GM23338 (cell line): ENCODE data around the gene PPP1R9A. TPM values are rescaled to one million over a fixed set of nuclear protein-coding genes. Genes with fewer than 3 reads are reported as not detected.

ENCODE experiments used
- ATAC-seq: fragments of 200-7000 bp; cut with Tn5 transposase; 3 replicates; pipeline ENCODE4 v1.9.1; 2020
- DNase-seq: peaks from one replicate; pipeline ENCODE4 v3.0.0-alpha.2; 2015; ENCODE audit warnings: low spot score
- H2AFZ ChIP-seq: fragments of 200-600 bp; sonication (generic); 2 replicates; pipeline ENCODE4 v1.8.0; 2016; ENCODE audit warnings: antibody characterized with exemption, mild to moderate bottlenecking, moderate library complexity
- H3F3A ChIP-seq: fragments of 200-600 bp; sonication (generic); replicated peaks from 2 replicates; pipeline ENCODE4 v1.8.0; 2017; ENCODE audit warnings: antibody characterized with exemption, mixed run types, low read depth
- H3K27ac ChIP-seq: fragments of 200-600 bp; sonication (generic); 2 replicates; pipeline ENCODE4 v1.6.1; 2016; ENCODE audit warnings: low read depth
- H3K27me3 ChIP-seq: fragments of 200-600 bp; sonication (generic); 2 replicates; pipeline ENCODE4 v1.8.0; 2016; ENCODE audit warnings: mild to moderate bottlenecking, mixed run types, moderate library complexity; ENCODE audit not compliant: insufficient read depth
- H3K36me3 ChIP-seq: fragments of 200-600 bp; sonication (generic); 2 replicates; pipeline ENCODE4 v1.8.0; 2016; ENCODE audit warnings: mild to moderate bottlenecking; ENCODE audit not compliant: insufficient read depth
- H3K4me1 ChIP-seq: fragments of 200-600 bp; sonication (generic); 2 replicates; pipeline ENCODE4 v1.8.0; 2016; ENCODE audit warnings: mild to moderate bottlenecking, moderate library complexity; ENCODE audit not compliant: insufficient read depth
- H3K4me2 ChIP-seq: fragments of 200-600 bp; sonication (generic); 2 replicates; pipeline ENCODE4 v1.7.1; 2017; ENCODE audit warnings: mixed run types
- H3K4me3 ChIP-seq: fragments of 200-600 bp; sonication (generic); 2 replicates; pipeline ENCODE4 v1.6.1; 2016; ENCODE audit warnings: mixed run types
- H3K79me2 ChIP-seq: fragments of 200-600 bp; sonication (generic); replicated peaks from 2 replicates; pipeline ENCODE4 v1.8.0; 2017; ENCODE audit warnings: mild to moderate bottlenecking; ENCODE audit not compliant: insufficient read depth
- H3K9me2 ChIP-seq: fragments of 200-600 bp; sonication (generic); 2 replicates; pipeline ENCODE4 v1.8.0; 2017; ENCODE audit not compliant: insufficient read depth
- H4K20me1 ChIP-seq: fragments of 200-600 bp; sonication (generic); replicated peaks from 2 replicates; pipeline ENCODE4 v1.8.0; 2017; ENCODE audit warnings: mild to moderate bottlenecking; ENCODE audit not compliant: insufficient read depth
- H3K27ac Mint-ChIP-seq: 2 replicates; pipeline ENCODE4 v1.8.0; 2020; ENCODE audit warnings: inconsistent platforms, mild to moderate bottlenecking, moderate library complexity, mixed read lengths
- H3K27me3 Mint-ChIP-seq: 3 replicates; pipeline ENCODE4 v1.8.0; 2022; ENCODE audit warnings: low read depth, mild to moderate bottlenecking, moderate library complexity, mixed read lengths, inconsistent platforms; ENCODE audit not compliant: insufficient read depth, poor library complexity
- H3K36me3 Mint-ChIP-seq: 3 replicates; pipeline ENCODE4 v1.8.0; 2021; ENCODE audit warnings: low read depth, mild to moderate bottlenecking, inconsistent platforms, moderate library complexity, mixed read lengths
- H3K4me1 Mint-ChIP-seq: 3 replicates; pipeline ENCODE4 v1.8.0; 2020; ENCODE audit warnings: mild to moderate bottlenecking, inconsistent platforms, mixed read lengths
- H3K4me3 Mint-ChIP-seq: 3 replicates; pipeline ENCODE4 v1.8.0; 2021; ENCODE audit warnings: moderate library complexity, mild to moderate bottlenecking, inconsistent platforms, mixed read lengths
- H3K9me3 Mint-ChIP-seq: 3 replicates; pipeline ENCODE4 v1.8.0; 2020; ENCODE audit warnings: moderate library complexity, mild to moderate bottlenecking, inconsistent platforms, mixed read lengths
- CREB1 ChIP-seq: fragments of 250-450 bp; sonication (Bioruptor Pico); IDR thresholded peaks from 2 replicates; pipeline ENCODE4 v1.5.0; 2020; ENCODE audit warnings: low read depth, mild to moderate bottlenecking, moderate library complexity
- EZH2 ChIP-seq: fragments of 200-600 bp; sonication (generic); IDR thresholded peaks from one replicate; pipeline ENCODE4 v1.8.0; 2017; ENCODE audit warnings: antibody characterized with exemption, mild to moderate bottlenecking, low read depth; ENCODE audit not compliant: unreplicated experiment
- EZH2phosphoT487 ChIP-seq: fragments of 200-600 bp; sonication (generic); IDR thresholded peaks from one replicate; pipeline ENCODE4 v1.8.1; 2018; ENCODE audit warnings: antibody characterized with exemption; ENCODE audit not compliant: unreplicated experiment
- JUNB ChIP-seq: IDR thresholded peaks from one replicate; pipeline ENCODE4 v1.6.1; 2016; ENCODE audit warnings: antibody characterized with exemption; ENCODE audit not compliant: unreplicated experiment
- NANOG ChIP-seq: IDR thresholded peaks from 2 replicates; pipeline ENCODE4 v1.6.1; 2016; ENCODE audit warnings: antibody characterized with exemption, borderline replicate concordance
- POLR2AphosphoS5 ChIP-seq: IDR thresholded peaks from 2 replicates; pipeline ENCODE4 v1.6.1; 2016; ENCODE audit warnings: antibody characterized with exemption, low read depth
- STAT1 ChIP-seq: IDR thresholded peaks from one replicate; pipeline ENCODE4 v1.6.1; 2016; ENCODE audit warnings: antibody characterized with exemption; ENCODE audit not compliant: unreplicated experiment
- ZNF114 ChIP-seq: fragments of 250-450 bp; sonication (Bioruptor Pico); IDR thresholded peaks from 2 replicates; pipeline ENCODE4 v1.5.0; 2020; ENCODE audit warnings: mild to moderate bottlenecking, moderate library complexity
- ZNF331 ChIP-seq: fragments of 250-450 bp; sonication (Bioruptor Pico); IDR thresholded peaks from 2 replicates; pipeline ENCODE4 v1.5.0; 2020; ENCODE audit warnings: low read depth, mild to moderate bottlenecking, moderate library complexity
- polyA plus RNA-seq: library from polyadenylated mRNA; unstranded; fragments of >200 nt; fragmentation: Nextera tagmentation; extraction: Ambion mirVana; gene quantifications from 2 replicates; pipeline ENCODE4 v1.2.1, GENCODE V29; 2016
- total RNA-seq: library from RNA; depleted of rRNA; stranded (reverse); fragments of >200 nt; shearing (Covaris generic); gene quantifications from 2 replicates; pipeline ENCODE4 v1.2.3, GENCODE V29; 2014
- TF ChIP-seq, protein P1 (sequence below): IDR thresholded peaks from one replicate; pipeline ENCODE4 v1.6.1; 2018; ENCODE audit warnings: antibody characterized with exemption; ENCODE audit not compliant: unreplicated experiment
- TF ChIP-seq, protein P2 (sequence below): fragments of 250-450 bp; sonication (Bioruptor Pico); IDR thresholded peaks from 2 replicates; pipeline ENCODE4 v1.5.0; 2020; ENCODE audit warnings: mild to moderate bottlenecking, moderate library complexity

PPP1R9A gene
- total and polyA plus RNA-seq, 2 experiments from 2014 or later = 10.6 to 31.8 TPM

DNA sequence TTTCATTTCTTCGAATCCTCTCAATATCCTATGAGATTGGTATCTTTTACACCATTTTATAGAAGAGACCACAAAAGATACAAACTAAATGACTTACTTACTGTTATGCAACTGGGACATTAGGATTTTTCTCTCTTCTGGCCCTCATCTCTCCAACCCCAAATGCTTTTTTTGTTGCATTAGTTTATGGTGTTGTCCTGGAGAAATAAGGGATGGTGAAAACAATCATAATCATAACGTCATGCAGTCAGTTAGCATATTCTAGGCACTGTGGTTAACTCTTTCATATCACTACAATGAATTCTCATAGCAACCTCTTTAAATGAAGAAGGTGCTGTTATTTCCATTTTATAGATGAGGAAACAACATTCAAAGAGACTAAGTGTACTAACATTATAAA is 312.3 kb downstream of the PPP1R9A start:
- Histone ChIP-seq H3K27me3 (no peaks in the 10 kb centered on the region), H3K9me2 (no peaks in the 10 kb centered on the region), H3K27ac (no peak overlapping the region), H3K4me1 (no peaks in the 10 kb centered on the region), H2AFZ (no peak overlapping the region), H3K79me2 (no peaks in the 10 kb centered on the region), H3K4me2 (no peak overlapping the region), H3K4me3 (no peak overlapping the region), H3F3A (no peaks in the 10 kb centered on the region), H4K20me1 (peaks cover 3% of the 10 kb centered on the region; the same call in 1 of the 2 replicates), H3K36me3 (no peaks in the 10 kb centered on the region)
- DNase-seq (no peak), ATAC-seq (no peak)
- no peak overlapping the region for H3K4me3 Mint-ChIP-seq
- H3K36me3 Mint-ChIP-seq = peaks cover 7% of the 10 kb centered on the region; the same call in 2 of the 3 replicates
- TF ChIP-seq CREB1 (CRISPR knock-in tag) (no peak), EZH2 (no peak), NANOG (no peak), STAT1 (no peak), ZNF331 (CRISPR knock-in tag) (no peak), JUNB (no peak), ZNF114 (CRISPR knock-in tag) (no peak), POLR2AphosphoS5 (no peak), EZH2phosphoT487 (no peak)
- TF ChIP-seq, protein P1, sequence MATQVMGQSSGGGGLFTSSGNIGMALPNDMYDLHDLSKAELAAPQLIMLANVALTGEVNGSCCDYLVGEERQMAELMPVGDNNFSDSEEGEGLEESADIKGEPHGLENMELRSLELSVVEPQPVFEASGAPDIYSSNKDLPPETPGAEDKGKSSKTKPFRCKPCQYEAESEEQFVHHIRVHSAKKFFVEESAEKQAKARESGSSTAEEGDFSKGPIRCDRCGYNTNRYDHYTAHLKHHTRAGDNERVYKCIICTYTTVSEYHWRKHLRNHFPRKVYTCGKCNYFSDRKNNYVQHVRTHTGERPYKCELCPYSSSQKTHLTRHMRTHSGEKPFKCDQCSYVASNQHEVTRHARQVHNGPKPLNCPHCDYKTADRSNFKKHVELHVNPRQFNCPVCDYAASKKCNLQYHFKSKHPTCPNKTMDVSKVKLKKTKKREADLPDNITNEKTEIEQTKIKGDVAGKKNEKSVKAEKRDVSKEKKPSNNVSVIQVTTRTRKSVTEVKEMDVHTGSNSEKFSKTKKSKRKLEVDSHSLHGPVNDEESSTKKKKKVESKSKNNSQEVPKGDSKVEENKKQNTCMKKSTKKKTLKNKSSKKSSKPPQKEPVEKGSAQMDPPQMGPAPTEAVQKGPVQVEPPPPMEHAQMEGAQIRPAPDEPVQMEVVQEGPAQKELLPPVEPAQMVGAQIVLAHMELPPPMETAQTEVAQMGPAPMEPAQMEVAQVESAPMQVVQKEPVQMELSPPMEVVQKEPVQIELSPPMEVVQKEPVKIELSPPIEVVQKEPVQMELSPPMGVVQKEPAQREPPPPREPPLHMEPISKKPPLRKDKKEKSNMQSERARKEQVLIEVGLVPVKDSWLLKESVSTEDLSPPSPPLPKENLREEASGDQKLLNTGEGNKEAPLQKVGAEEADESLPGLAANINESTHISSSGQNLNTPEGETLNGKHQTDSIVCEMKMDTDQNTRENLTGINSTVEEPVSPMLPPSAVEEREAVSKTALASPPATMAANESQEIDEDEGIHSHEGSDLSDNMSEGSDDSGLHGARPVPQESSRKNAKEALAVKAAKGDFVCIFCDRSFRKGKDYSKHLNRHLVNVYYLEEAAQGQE = no peak
- TF ChIP-seq, protein P2, sequence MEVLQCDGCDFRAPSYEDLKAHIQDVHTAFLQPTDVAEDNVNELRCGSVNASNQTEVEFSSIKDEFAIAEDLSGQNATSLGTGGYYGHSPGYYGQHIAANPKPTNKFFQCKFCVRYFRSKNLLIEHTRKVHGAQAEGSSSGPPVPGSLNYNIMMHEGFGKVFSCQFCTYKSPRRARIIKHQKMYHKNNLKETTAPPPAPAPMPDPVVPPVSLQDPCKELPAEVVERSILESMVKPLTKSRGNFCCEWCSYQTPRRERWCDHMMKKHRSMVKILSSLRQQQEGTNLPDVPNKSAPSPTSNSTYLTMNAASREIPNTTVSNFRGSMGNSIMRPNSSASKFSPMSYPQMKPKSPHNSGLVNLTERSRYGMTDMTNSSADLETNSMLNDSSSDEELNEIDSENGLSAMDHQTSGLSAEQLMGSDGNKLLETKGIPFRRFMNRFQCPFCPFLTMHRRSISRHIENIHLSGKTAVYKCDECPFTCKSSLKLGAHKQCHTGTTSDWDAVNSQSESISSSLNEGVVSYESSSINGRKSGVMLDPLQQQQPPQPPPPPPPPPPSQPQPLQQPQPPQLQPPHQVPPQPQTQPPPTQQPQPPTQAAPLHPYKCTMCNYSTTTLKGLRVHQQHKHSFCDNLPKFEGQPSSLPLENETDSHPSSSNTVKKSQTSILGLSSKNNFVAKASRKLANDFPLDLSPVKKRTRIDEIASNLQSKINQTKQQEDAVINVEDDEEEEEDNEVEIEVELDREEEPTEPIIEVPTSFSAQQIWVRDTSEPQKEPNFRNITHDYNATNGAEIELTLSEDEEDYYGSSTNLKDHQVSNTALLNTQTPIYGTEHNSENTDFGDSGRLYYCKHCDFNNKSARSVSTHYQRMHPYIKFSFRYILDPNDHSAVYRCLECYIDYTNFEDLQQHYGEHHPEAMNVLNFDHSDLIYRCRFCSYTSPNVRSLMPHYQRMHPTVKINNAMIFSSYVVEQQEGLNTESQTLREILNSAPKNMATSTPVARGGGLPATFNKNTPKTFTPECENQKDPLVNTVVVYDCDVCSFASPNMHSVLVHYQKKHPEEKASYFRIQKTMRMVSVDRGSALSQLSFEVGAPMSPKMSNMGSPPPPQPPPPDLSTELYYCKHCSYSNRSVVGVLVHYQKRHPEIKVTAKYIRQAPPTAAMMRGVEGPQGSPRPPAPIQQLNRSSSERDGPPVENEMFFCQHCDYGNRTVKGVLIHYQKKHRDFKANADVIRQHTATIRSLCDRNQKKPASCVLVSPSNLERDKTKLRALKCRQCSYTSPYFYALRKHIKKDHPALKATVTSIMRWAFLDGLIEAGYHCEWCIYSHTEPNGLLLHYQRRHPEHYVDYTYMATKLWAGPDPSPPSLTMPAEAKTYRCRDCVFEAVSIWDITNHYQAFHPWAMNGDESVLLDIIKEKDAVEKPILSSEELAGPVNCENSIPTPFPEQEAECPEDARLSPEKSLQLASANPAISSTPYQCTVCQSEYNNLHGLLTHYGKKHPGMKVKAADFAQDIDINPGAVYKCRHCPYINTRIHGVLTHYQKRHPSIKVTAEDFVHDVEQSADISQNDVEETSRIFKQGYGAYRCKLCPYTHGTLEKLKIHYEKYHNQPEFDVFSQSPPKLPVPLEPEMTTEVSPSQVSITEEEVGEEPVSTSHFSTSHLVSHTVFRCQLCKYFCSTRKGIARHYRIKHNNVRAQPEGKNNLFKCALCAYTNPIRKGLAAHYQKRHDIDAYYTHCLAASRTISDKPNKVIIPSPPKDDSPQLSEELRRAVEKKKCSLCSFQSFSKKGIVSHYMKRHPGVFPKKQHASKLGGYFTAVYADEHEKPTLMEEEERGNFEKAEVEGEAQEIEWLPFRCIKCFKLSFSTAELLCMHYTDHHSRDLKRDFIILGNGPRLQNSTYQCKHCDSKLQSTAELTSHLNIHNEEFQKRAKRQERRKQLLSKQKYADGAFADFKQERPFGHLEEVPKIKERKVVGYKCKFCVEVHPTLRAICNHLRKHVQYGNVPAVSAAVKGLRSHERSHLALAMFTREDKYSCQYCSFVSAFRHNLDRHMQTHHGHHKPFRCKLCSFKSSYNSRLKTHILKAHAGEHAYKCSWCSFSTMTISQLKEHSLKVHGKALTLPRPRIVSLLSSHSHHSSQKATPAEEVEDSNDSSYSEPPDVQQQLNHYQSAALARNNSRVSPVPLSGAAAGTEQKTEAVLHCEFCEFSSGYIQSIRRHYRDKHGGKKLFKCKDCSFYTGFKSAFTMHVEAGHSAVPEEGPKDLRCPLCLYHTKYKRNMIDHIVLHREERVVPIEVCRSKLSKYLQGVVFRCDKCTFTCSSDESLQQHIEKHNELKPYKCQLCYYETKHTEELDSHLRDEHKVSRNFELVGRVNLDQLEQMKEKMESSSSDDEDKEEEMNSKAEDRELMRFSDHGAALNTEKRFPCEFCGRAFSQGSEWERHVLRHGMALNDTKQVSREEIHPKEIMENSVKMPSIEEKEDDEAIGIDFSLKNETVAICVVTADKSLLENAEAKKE = no peak
- no peaks in the 10 kb centered on the region for H3K27me3 Mint-ChIP-seq
- H3K9me3 Mint-ChIP-seq = peaks cover 2% of the 10 kb centered on the region; the same call in 2 of the 3 replicates
- H3K27ac Mint-ChIP-seq = no peak overlapping the region
- no peaks in the 10 kb centered on the region for H3K4me1 Mint-ChIP-seq
